Activated CD4-positive, alpha-beta T cell treated with anti-CD3 and anti-CD28 coated beads, Interleukin-2, amount 10 ng/mL, durations not matched to agents 7 days and 5 days (primary cell): Measurements from ENCODE around the gene WWTR1. TPM values are rescaled to one million over a fixed set of nuclear protein-coding genes. Genes with fewer than 3 reads are reported as not detected.

Experiments
- CTCF ChIA-PET: fragments of 350-600 bp; sonication (Branson Sonifier 250); formaldehyde crosslinking; loops from one replicate; lab custom pipeline; 2021; ENCODE audit warnings: antibody characterized with exemption; lab: Charles Lee
- POLR2A ChIA-PET: fragments of 350-600 bp; sonication (Branson Sonifier 250); formaldehyde crosslinking; loops from one replicate; lab custom pipeline; 2021; ENCODE audit warnings: antibody characterized with exemption; lab: Charles Lee
- DNase-seq: peaks from one replicate; pipeline ENCODE4 v3.0.0-alpha.2; 2020
- H3K27ac Mint-ChIP-seq: one replicate; pipeline ENCODE4 v1.8.0; 2021; ENCODE audit warnings: mild to moderate bottlenecking, moderate library complexity, mixed read lengths
- H3K27me3 Mint-ChIP-seq: one replicate; pipeline ENCODE4 v1.8.0; 2021; ENCODE audit warnings: mixed read lengths
- H3K36me3 Mint-ChIP-seq: one replicate; pipeline ENCODE4 v1.8.0; 2021; ENCODE audit warnings: low read depth, mixed read lengths
- H3K4me1 Mint-ChIP-seq: one replicate; pipeline ENCODE4 v1.8.0; 2021; ENCODE audit warnings: mixed read lengths
- H3K4me3 Mint-ChIP-seq: one replicate; pipeline ENCODE4 v1.8.0; 2021; ENCODE audit warnings: mild to moderate bottlenecking, moderate library complexity, mixed read lengths
- H3K9me3 Mint-ChIP-seq: one replicate; pipeline ENCODE4 v1.8.0; 2021; ENCODE audit warnings: mixed read lengths
- total RNA-seq, 2 experiments: library from RNA; stranded (reverse); gene quantifications; one replicate each; pipeline ENCODE4 v1.2.3, GENCODE V29; 2021

The WWTR1 gene
- total RNA-seq, 2 experiments from 2014 or later, result 0.27 to 0.77 TPM

DNA sequence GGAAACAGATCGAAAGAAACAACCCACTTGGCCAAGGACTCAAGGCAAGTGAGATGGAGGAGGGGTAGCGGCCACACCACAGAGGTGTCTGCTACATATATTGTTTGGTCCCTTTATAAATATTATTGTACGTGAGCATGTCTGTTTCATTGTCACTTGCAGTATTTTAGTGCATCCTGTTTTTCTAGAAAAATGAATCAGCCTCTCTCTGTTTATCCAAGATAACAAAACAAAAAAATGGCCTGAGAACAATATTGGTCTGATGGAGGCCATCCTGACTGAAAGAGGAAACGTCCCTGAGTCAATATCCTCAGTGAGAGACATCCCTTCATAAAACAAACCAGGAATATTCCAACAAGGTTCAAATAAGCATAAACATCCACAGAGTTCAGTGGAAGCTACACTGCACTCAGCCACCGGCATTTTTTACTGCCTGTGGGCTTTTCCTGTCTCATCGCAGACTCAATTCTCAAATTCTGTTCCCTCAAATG is 42.0 kb downstream of the WWTR1 start:
- CTCF ChIA-PET, result interaction anchor here (1.7 kb wide), 1 partner anchor 10 kb away, joined by 5 read pairs; no protein-coding TSS in a partner anchor
- Mint-ChIP-seq H3K9me3 (no peaks in the 10 kb centered on the region), H3K36me3 (no peaks in the 10 kb centered on the region), H3K27ac (no peak overlapping the region), H3K4me1 (peaks cover 6% of the 10 kb centered on the region), H3K4me3 (no peak overlapping the region), H3K27me3 (peaks cover 21% of the 10 kb centered on the region)
- DNase-seq, result no peak
- POLR2A ChIA-PET, result no interaction called here

DNA sequence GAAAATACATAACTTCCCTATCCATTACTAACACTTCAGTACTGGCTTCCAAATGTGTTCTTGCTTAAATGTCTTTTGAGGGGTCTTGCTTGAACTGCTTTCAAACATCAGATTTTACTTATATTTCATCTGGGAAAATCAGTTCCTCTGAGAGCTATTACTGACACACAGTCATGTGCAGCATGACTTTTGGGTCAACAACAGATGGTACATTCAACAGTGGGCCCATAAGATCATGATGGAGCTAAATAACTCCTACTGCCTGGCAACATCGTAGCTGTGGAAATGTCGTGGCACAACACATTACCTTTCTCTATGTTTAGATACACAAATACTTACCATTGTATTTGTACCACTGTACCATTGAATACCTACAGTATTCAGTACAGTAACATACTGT is 43.8 kb downstream of the WWTR1 start:
- POLR2A ChIA-PET, result no interaction called here
- Mint-ChIP-seq H3K27ac (no peak overlapping the region), H3K36me3 (no peaks in the 10 kb centered on the region), H3K4me3 (no peak overlapping the region), H3K9me3 (no peaks in the 10 kb centered on the region), H3K4me1 (no peaks in the 10 kb centered on the region), H3K27me3 (peaks cover 24% of the 10 kb centered on the region)
- CTCF ChIA-PET, result interaction anchor here (0.9 to 1.7 kb wide), 2 partner anchors 10 to 12 kb away, joined by 3 to 5 read pairs; no protein-coding TSS in a partner anchor
- no peak for DNase-seq

DNA sequence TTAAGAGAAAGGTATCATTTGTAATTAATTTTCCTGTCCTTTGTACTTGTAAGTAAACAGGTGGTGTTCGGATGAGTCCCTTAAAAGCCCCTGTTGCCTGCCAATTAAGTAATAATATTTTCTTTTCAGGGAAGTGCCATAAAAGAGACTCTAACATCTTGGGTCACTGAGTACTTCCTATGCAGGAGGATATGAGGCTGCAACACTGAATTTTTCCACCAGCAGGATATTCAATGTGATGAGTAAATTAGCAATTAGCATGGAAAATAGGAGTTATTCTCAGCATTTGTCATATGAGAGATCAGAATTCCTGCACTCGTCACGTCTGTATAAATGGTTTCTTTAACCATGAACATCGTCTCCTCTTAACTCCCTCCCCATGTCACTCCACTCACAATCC is 45.4 kb downstream of the WWTR1 start:
- no peaks in the 10 kb centered on the region for H3K4me1 Mint-ChIP-seq
- no peak for DNase-seq
- no peak overlapping the region for H3K4me3 Mint-ChIP-seq
- peaks cover 24% of the 10 kb centered on the region for H3K27me3 Mint-ChIP-seq
- H3K9me3 Mint-ChIP-seq, result no peaks in the 10 kb centered on the region
- no peak overlapping the region for H3K27ac Mint-ChIP-seq
- CTCF ChIA-PET, result no interaction called here
- H3K36me3 Mint-ChIP-seq, result no peaks in the 10 kb centered on the region
- POLR2A ChIA-PET, result no interaction called here

DNA sequence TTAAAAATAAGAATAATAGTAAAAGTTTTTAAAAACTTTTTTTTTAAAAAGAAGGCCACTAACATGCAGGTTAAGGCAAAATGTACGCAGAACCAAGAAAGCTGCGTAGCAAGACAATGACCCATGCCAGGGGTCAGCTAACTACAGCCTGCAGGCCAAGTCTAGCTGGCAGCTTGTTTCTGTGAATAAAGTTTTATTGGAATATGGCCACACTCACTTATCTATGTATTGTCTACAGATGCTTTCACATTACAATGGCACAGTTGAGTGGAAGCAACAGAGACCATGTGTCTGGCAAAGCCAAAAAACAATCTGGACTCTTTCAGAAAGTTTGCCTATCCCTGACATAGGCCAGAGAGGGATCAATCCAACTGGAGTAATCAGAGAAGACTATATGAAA is 46.7 kb downstream of the WWTR1 start:
- no peaks in the 10 kb centered on the region for H3K36me3 Mint-ChIP-seq
- ChIA-PET CTCF (no interaction called here), POLR2A (no interaction called here)
- H3K4me1 Mint-ChIP-seq, result no peaks in the 10 kb centered on the region
- H3K27me3 Mint-ChIP-seq, result peaks cover 23% of the 10 kb centered on the region
- no peak overlapping the region for H3K4me3 Mint-ChIP-seq
- H3K9me3 Mint-ChIP-seq, result no peaks in the 10 kb centered on the region
- H3K27ac Mint-ChIP-seq, result no peak overlapping the region
- DNase-seq, result no peak

DNA sequence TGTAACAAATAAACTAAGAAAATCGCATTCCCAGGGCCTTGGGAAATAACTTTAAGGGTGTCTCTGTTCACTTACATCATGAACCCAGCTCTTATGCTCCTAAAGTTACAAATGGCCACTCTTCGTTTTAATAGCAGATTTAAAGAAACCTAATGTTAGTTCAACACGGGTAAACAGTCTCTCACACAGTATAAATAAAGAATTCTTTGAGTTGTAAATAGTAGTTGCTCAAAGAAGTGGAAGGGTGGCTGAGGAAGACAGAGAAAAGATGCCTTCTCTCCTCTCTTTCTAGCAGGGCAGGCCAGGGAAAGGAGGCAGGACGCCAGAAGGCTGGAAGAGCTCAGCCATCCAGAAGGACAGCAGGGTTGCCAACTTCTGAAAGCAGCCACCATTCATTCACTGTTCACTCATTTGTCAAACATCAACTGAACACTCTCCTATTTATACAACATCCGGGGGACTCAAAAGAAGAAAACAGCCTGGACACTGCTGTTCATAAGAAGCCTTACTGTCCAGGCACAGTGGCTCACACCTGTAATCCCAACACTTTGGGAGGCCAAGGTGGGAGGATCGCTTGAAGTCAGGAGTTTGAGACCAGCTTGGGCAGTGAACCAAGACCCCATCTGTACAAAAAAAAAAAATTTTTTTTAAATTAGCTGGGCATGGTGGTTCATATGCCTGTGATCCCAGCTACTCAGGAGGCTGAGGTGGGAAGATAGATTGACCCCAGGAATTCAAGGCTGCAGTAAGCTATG is 47.3 kb downstream of the WWTR1 start:
- Mint-ChIP-seq H3K4me3 (no peak overlapping the region), H3K4me1 (no peaks in the 10 kb centered on the region), H3K27ac (no peak overlapping the region), H3K27me3 (peaks cover 21% of the 10 kb centered on the region), H3K9me3 (no peaks in the 10 kb centered on the region), H3K36me3 (no peaks in the 10 kb centered on the region)
- no peak for DNase-seq
- CTCF ChIA-PET, result no interaction called here
- POLR2A ChIA-PET, result no interaction called here

DNA sequence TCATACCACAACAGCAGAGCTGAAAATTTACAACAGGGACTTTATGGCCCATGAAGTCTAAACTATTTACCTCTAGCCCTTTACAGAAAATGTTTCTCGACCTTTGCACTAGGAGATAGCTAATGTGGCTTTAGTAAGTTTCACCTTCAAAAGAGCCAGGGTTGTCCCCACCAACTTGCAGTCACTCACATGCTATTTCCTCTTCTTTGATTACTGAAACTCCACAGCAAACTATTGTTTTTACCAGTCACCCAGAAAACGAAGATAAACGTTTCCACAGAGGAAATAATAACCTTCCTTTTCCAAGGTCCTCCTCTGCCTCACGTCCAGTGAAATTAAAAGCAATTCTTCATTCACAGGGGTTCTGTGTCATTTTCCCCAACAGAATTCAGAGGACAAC is 48.2 kb downstream of the WWTR1 start:
- no peaks in the 10 kb centered on the region for H3K4me1 Mint-ChIP-seq

DNA sequence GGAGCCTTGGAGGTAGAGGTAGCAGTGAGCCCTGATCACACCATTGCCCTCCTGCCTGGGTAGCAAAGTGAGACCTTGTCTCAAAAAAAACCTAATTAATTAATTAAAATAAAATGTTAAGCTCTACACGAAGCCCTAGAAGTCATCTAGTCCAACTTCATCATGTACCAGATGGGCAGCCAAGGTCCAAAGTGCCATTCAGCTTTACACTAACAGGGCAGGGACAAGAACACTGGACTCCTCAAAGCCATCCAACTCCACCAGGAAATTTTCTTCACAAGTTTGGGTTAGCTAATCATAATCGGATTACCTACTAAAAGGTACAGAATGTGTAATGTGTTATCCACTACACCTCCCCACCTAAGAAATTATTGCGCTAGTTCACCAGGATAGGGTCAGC is 48.8 kb downstream of the WWTR1 start:
- H3K27me3 Mint-ChIP-seq, result peaks cover 14% of the 10 kb centered on the region
- no peaks in the 10 kb centered on the region for H3K9me3 Mint-ChIP-seq
- H3K4me1 Mint-ChIP-seq, result no peaks in the 10 kb centered on the region
- no peak overlapping the region for H3K4me3 Mint-ChIP-seq
- CTCF ChIA-PET, result no interaction called here
- H3K36me3 Mint-ChIP-seq, result no peaks in the 10 kb centered on the region
- no peak overlapping the region for H3K27ac Mint-ChIP-seq
- POLR2A ChIA-PET, result no interaction called here
- DNase-seq, result no peak

More for the DNA sequence above, 48.2 kb downstream of the WWTR1 start:
- H3K36me3 Mint-ChIP-seq, result no peaks in the 10 kb centered on the region
- H3K4me3 Mint-ChIP-seq, result no peak overlapping the region
- ChIA-PET POLR2A (no interaction called here), CTCF (no interaction called here)
- no peaks in the 10 kb centered on the region for H3K9me3 Mint-ChIP-seq
- DNase-seq, result no peak
- no peak overlapping the region for H3K27ac Mint-ChIP-seq
- peaks cover 19% of the 10 kb centered on the region for H3K27me3 Mint-ChIP-seq

DNA sequence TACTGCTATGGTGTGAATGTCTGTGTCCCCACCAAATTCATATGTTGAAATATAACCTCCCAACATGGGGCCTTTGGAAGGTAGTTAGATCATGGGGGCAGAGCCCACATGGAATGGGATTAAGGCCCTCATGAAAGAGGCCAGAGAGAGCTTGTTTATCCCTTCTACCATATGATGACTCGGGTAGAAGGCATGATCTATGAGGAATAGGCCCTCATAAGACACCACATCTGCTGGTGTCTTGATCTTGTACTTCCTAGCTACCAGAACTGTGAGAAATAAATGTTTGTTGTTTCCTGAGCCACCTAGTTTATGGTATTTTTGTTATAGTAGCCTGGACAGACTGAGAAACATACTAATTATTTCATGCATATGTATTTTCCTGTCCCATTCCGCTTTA is 51.9 kb downstream of the WWTR1 start:
- Mint-ChIP-seq H3K36me3 (no peaks in the 10 kb centered on the region), H3K27ac (no peak overlapping the region), H3K9me3 (no peaks in the 10 kb centered on the region), H3K4me1 (no peaks in the 10 kb centered on the region), H3K4me3 (no peak overlapping the region), H3K27me3 (peaks cover 9% of the 10 kb centered on the region)
- ChIA-PET POLR2A (no interaction called here), CTCF (no interaction called here)
- no peak for DNase-seq

DNA sequence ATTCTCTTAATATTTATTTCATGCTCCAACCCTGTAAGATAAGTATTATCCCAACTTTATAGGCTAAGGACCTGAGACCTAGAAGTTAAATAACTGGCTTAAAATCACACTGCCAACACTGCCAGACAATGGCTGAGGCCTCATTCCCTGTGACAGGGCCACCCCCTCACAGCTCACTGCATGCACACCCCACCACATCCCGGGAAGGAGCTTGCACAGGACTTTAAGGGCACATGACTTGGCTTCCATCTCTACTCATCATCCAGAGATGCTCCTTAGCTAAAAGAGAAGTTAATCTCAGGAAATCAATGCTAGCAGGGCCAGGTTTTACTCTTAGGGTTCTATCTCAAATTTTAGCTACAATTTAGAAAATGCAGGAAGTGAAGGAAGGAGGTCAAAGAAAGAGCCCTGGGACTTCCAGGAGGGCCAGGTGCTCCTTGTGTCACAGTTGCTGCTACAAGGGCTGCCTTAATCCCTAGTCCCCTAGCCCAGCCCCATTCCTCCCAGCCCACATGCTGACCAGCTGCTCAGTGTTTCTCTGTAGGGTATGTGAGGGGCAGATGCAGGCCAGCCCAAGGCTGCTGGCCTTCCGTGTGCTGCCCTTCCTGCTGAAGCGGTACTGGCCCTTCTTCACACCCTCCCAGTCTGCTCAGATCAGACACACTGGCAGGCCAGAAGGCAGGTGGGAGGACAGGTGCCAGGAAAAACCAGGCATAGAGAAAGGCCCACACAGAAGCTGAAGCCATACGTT is 53.5 kb downstream of the WWTR1 start:
- H3K27ac Mint-ChIP-seq, result no peak overlapping the region
- no peak for DNase-seq
- H3K4me3 Mint-ChIP-seq, result no peak overlapping the region
- peaks cover 4% of the 10 kb centered on the region for H3K27me3 Mint-ChIP-seq
- no peaks in the 10 kb centered on the region for H3K4me1 Mint-ChIP-seq
- ChIA-PET CTCF (interaction anchor here (0.6 kb wide), 1 partner anchor 425 kb away, joined by 3 read pairs; no protein-coding TSS in a partner anchor), POLR2A (no interaction called here)
- H3K36me3 Mint-ChIP-seq, result no peaks in the 10 kb centered on the region
- H3K9me3 Mint-ChIP-seq, result no peaks in the 10 kb centered on the region

DNA sequence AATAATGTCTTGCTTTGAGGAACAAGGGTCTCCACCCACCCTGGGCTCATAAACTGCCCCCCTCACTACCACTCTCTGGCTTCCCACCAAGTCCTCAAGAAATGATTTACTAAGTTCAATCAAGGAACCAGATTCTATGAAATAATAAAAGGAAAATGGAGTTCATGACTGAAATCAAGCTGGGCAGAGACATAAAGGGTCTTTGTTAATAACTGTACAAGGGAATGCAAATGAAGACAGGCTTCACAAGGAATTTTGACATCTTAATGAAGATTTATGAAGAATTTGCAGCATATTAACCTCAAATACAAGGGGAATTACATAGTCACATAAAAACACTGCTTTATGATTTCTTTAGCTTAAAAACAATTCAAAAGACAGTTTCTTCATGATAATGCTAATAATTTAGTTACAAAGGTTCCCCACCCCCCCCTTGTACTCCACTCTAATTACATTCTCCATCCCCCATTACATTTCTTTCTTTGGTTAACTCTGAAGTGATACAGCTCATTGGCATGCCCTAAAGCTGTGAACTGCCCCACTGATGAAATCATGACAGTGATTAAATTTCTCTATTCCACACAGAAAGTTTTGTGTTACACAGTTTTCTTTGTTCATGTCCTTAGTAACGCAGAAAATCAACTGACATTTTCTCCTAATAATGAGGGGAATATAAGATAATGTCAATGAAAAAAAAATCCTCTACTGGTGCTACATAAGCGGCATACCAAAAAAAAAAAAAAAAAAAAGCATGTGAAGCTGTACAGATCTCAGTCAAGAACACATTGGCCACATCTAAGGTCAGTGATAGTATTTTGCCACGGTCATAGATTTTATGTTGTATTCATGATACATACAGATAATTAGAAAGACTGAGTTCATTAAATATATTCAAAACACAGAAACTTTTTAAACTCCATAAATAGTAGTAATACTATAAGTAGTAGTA is 54.4 kb downstream of the WWTR1 start:
- no peak for DNase-seq
- ChIA-PET POLR2A (no interaction called here), CTCF (interaction anchor here (0.6 kb wide), 2 partner anchors 208 to 424 kb away, joined by 3 read pairs; no protein-coding TSS in a partner anchor)
- no peak overlapping the region for H3K4me3 Mint-ChIP-seq
- no peaks in the 10 kb centered on the region for H3K9me3 Mint-ChIP-seq
- no peaks in the 10 kb centered on the region for H3K36me3 Mint-ChIP-seq
- no peaks in the 10 kb centered on the region for H3K4me1 Mint-ChIP-seq
- peaks cover 4% of the 10 kb centered on the region for H3K27me3 Mint-ChIP-seq
- H3K27ac Mint-ChIP-seq, result no peak overlapping the region

DNA sequence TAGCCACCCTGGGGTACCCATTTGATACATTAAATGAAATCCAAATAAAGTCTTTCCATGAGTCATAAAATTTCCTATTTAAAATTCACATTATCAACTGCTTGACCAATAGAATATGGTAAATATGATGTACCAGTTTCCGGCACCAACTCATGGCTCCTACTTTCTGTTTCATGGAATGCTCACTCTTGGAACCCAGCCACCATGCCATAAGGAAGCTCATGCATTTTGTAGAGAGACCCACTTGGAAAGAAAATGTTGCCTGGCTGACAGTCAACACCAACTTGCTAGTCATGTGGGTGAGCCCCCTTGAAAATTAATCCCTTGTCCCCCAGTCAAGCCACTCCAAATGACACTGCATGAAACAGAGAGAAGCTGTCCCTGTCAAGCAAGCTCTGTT is 57.2 kb downstream of the WWTR1 start:
- H3K4me1 Mint-ChIP-seq, result no peaks in the 10 kb centered on the region
- ChIA-PET CTCF (no interaction called here), POLR2A (no interaction called here)
- H3K36me3 Mint-ChIP-seq, result no peaks in the 10 kb centered on the region
- no peak overlapping the region for H3K4me3 Mint-ChIP-seq
- H3K9me3 Mint-ChIP-seq, result no peaks in the 10 kb centered on the region
- peaks cover 4% of the 10 kb centered on the region for H3K27me3 Mint-ChIP-seq
- DNase-seq, result no peak
- no peak overlapping the region for H3K27ac Mint-ChIP-seq

DNA sequence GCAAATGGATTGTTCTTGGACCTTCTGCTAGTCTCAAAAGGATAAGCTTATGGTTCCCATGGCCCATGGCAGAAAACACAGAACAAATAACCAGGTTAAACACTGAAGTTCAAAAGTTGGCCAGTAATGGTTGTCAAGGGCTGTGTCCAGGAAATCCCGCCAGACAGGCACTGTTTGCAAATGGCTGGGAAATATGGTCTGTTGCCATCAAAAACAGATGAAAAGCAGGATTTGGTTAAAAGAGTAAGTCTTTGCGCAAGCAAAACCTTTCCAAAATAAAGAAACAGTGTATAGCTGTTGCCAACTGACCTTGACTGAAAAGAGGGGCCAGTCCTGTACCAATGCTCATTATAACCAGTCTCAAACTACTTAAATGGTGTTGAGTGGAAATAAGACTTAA is 58.6 kb downstream of the WWTR1 start:
- no peaks in the 10 kb centered on the region for H3K4me1 Mint-ChIP-seq
- H3K36me3 Mint-ChIP-seq, result no peaks in the 10 kb centered on the region
- no peak overlapping the region for H3K27ac Mint-ChIP-seq
- no peak for DNase-seq
- no peak overlapping the region for H3K4me3 Mint-ChIP-seq
- H3K27me3 Mint-ChIP-seq, result peaks cover 4% of the 10 kb centered on the region
- H3K9me3 Mint-ChIP-seq, result no peaks in the 10 kb centered on the region
- ChIA-PET POLR2A (no interaction called here), CTCF (no interaction called here)
